HG02571 (cell line): ENCODE data around the gene HYAL1.
"Not testable (repeated sequence)": the region's sequence is repeated elsewhere in the genome, so short reads cannot be mapped to it uniquely, and the experiment has no call there.

ENCODE experiments used
- ATAC-seq: cut with Tn5 transposase; IDR thresholded peaks from one replicate; pipeline ENCODE4 v1.9.1; 2021; ENCODE audit warnings: mild to moderate bottlenecking, moderate library complexity; ENCODE audit not compliant: unreplicated experiment

Gene HYAL1

DNA sequence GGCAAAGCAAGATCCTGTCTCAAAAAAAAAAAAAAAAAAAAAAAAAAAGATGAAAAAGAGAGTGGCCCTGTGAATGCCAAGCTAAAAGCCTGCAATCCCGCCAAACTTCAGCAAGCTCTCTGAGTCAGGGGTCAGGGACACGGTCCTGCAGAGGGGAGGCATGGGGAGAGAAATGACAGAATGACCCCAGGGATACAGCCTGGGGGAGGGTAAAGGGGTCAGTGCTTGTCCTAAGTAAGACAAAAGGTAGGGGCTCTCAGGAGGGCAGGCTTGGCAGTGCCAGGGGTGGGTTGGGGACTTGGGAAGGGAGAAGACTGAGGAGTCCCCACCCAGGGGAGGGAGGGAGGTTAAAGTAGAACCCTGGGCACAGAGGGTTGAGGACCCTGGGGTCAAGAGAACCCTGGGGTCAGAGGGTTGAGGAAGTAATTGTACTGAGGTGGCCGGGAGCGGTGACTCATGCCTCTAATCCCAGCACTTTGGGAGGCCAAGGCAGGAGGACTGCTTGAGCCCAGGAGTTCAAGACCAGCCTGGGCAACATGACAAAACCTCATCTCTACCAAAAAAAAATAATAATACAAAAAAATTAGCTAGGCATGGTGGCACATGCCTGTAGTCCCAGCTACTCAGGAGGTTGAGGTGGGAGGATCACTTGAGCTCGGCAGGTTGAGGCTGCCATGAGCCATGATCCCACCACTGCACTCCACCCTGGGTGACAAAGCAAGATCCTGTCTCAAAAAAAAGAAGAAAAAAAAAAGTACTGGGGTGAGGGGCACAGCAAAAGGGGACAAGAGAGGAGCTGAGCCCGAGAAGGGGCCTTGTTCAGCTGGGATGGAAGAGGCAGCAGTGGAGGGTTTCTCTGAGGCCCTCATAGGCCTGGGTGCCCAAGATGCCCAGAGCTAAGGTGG lies 39.6 kb downstream of the HYAL1 start:
- no peak for ATAC-seq

DNA sequence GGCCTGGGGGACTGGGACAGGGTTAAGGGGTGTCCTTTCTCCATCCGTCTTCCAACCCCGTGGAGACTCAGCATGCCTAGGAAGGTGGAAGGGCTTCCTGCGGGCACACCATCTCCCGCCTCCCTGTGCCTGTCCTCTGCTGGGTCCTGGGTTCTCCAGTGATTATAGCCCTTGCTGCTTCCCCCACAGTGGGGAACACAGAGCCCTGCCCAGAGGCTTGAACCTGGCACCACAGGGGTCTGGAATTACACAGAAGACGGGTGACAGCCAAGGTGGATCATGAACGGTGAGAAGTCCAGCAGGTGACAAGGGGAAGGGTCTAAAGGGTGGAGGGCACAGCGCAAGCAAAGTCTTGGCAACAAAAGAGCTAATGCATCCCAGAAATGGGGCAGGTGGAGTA lies 40.6 kb downstream of the HYAL1 start:
- no peak for ATAC-seq

GRCh38 chr3:50262200-50262599 lies 41.2 kb downstream of the HYAL1 start:
- not testable (repeated sequence) for ATAC-seq

DNA sequence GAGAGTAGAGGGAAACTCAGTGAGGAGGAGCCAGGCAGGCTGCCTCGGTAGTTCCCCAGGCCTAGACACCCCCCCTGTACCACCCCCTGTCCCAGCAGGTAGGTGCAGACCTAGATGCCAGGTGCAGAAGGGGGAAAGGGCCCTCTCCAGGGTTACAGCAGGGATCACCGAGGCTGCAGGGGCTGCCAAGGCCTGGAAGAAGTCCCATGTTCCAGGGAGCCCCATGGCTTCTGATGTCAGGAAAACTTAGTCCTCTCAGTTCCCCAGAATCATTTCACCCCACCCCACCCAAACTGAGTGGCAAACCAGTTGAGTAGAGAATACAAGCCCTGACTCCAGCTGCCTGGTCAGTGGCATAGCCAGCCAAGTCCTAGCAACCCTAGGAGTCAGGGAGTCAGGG lies 41.9 kb downstream of the HYAL1 start:
- ATAC-seq: no peak

DNA sequence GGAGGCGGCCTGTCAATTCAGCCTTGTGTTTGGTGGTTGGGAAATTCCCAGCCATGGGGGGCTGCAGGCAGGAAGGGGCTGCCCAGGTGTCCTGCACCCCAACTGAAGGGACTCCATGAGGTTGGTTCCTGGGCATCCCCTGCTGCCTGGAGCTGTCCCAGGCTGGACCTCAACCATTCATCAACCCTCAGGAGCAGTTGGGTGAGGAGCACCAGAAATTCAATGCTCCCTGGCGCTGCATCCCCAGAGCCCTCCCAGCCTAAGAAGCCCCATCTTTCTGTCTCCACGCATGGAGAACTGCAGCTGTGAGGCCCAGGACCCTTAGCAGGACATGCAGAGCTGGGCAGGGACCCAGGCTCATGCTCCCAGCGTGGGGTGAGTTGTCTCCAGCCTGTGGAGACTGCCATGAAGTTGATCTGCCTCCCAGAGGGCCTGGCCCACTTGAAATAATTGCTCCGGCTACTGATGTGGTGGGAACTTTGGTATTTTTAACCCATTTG lies 42.4 kb downstream of the HYAL1 start:
- no peak for ATAC-seq

GRCh38 chr3:50260027-50260941 lies 43.1 kb downstream of the HYAL1 start:
- peak; percentile 86 for ATAC-seq

DNA sequence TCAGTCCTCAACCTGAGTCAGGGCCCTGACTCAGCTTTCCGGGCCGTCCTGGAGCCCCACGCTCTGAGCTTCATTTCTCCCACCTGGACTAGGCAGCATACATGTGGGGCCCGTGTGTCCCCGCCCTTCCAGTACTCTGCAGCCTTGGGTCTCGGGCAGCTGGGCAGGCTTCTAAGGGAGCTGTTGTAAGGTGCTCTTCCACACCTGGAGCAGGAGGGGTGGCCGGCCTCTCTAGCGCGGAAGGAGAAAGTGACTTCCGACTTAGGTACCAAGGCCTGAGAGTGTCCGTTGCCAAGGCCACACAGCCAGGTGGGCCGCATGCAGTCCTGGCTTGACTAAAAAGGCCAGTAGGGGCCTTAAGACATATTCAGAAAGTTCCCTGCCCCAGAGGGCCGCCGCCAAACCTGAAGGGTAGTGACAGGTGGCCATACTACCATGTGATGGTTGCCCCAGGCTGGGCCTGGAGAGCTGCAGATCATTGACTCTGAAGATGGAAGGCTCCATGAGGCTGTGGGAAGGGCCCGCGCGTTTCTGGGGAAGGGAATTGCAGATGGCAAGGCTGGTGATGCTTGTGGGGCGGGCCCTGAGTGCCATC lies 43.8 kb downstream of the HYAL1 start:
- ATAC-seq: no peak

DNA sequence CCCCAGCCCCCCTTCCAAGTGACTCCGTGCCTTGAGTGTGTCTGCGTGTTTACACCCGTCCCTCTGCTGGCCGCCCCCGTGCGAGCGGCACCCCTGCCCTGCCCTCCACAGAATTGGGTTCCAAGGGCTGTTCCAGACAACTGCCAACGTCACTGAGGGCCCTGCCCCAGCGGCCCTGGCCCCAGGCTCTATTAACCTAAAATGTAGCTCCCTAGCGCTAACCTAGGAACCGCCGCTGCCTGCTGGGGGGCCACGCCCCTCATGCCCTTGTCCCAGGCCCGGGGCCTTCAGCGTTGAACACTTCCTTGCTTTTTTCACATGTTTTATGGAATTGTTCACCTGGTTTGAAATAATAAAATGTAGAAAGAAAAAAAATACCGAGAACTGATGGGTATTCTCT lies 44.4 kb downstream of the HYAL1 start:
- no peak for ATAC-seq

DNA sequence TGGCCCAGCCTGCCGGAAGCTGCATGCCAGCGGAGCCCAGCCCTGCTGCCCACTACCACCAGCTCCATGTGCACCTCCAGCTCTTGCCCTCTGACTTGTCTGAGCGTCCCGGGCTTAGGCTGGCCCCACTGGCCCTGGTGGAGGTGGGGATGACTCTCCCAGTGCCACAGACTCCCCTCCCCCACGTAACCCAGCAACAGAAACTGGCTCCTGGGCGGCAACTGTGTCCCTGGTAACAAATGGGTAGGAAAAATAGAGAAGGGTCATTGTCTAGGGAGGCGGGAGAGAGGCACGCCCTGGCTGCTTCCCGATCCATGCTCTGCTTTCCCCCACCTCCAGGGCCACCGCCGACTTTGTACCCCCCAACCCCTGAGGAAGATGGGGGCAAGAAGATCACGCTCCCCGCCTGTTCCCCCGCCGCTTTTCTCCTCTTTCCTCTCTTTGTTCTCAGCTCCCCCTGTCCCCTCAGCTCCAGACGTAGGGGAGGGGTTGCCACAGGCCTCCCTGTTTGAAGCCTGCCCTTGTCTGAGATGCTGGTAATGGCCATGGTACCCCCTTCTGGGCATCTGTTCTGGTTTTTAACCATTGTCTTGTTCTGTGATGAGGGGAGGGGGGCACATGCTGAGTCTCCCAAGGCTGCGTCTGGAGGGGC lies 45.2 kb downstream of the HYAL1 start:
- no peak for ATAC-seq

DNA sequence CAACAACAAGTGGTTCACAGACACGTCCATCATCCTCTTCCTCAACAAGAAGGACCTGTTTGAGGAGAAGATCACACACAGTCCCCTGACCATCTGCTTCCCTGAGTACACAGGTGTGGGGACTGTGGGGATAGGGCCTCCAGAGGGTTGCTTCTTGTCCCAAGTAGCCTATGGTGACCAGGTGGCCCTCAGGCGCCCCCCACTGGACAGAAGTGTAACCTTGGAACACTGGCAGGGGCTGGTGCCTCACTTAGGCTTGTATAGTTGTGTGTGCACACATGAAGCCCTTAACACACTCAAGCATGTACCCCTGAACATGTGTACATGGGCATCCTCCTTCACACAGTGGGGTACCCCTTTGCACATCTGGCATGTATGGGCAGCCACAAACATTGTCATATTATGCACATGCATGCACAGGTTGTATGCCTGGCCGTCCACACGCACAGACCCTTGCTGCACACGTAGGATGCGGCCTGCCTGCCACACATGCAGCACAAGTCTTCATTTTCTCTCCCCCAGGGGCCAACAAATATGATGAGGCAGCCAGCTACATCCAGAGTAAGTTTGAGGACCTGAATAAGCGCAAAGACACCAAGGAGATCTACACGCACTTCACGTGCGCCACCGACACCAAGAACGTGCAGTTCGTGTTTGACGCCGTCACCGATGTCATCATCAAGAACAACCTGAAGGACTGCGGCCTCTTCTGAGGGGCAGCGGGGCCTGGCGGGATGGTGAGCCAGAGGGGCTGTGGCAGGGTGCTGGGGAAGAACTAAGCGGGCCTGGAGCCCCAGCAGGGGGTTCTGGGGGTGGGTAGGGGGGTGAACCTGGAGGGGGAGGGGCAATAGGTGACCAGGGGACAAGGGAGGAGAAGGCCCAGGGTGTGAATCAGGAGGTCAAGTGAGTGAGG lies 46.1 kb downstream of the HYAL1 start:
- no peak for ATAC-seq

DNA sequence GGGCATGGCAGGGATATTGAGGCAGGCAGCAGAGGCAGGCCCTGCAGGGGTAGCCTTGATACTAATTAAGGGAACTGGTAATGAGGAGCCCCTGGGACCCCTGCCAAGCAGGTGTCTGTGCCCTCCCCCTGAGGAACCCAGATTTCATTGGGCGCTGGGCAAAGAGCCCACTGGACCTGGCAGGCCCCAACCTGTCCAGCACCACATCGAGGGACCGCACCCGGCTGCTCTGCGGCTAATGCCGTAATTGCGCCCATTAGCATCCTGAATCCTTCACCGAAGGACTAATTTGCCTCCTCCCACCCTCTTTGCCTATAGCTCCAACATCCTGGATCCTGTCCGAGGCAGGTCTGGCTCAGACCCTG lies 48.1 kb downstream of the HYAL1 start:
- no peak for ATAC-seq

- no peak for ATAC-seq
Observed at GRCh38 chr3:50254577-50255250, 48.7 kb downstream of the HYAL1 start.

DNA sequence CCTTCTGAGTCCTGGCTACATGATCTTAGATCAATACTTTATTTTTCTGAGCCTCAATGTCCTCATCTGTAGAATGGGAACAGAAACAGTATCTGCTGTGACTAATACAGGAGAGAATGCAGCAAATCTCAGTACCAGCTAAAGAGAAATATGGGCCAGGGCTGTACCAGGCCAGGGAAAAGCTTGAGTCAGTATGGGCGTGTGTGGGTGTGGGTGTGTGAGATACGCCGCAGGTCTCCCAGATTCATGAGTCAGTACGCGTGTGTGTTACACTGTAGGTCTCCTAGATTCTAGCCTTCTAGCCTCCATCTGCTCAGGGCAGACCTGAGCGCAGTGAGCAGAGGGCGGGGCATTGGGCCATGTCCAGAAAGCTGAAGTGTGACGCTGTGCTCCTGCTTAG lies 52.2 kb downstream of the HYAL1 start:
- ATAC-seq: no peak

GRCh38 chr3:50250514-50250913 lies 52.9 kb downstream of the HYAL1 start:
- no peak for ATAC-seq
